Mesendoderm (in vitro differentiated cells): ENCODE results near the gene AXIN2.
A peak's percentile ranks its signal among the peaks of the same experiment; 100 is the strongest.

Experiments used
- DNase-seq: peaks from one replicate; pipeline ENCODE4 v3.0.0; 2013
- H2AK5ac ChIP-seq: 2 replicates; pipeline ENCODE4 v1.6.1; 2013; ENCODE audit warnings: low read length, inconsistent platforms
- H2BK120ac ChIP-seq: 2 replicates; pipeline ENCODE4 v1.6.1; 2013; ENCODE audit warnings: low read depth, mild to moderate bottlenecking, low read length, moderate library complexity, mixed read lengths
- H2BK15ac ChIP-seq: replicated peaks from 2 replicates; pipeline ENCODE4 v1.6.1; 2013; ENCODE audit warnings: low read depth, mild to moderate bottlenecking, moderate library complexity
- H2BK5ac ChIP-seq: 2 replicates; pipeline ENCODE4 v1.6.1; 2013; ENCODE audit warnings: low read length, inconsistent platforms
- H3K18ac ChIP-seq: 2 replicates; pipeline ENCODE4 v1.6.1; 2013; ENCODE audit warnings: mild to moderate bottlenecking, low read length, mixed read lengths
- H3K23ac ChIP-seq: one replicate; pipeline ENCODE4 v1.6.1; 2013; ENCODE audit warnings: low read length
- H3K27ac ChIP-seq: 2 replicates; pipeline ENCODE4 v1.5.1; 2013; ENCODE audit warnings: low read depth, mild to moderate bottlenecking, inconsistent platforms, low read length, moderate library complexity
- H3K27me3 ChIP-seq: 2 replicates; pipeline ENCODE4 v1.6.1; 2013; ENCODE audit warnings: low read length, control low read depth, mild to moderate bottlenecking, inconsistent platforms; ENCODE audit not compliant: insufficient read depth, poor library complexity
- H3K36me3 ChIP-seq: 2 replicates; pipeline ENCODE4 v1.6.1; 2013; ENCODE audit warnings: low read length, inconsistent platforms; ENCODE audit not compliant: control insufficient read depth, insufficient read depth
- H3K4ac ChIP-seq: one replicate; pipeline ENCODE4 v1.6.1; 2013; ENCODE audit warnings: low read depth, mild to moderate bottlenecking, low read length, moderate library complexity
- H3K4me1 ChIP-seq: 2 replicates; pipeline ENCODE4 v1.6.1; 2013; ENCODE audit warnings: low read depth, low read length, inconsistent platforms; ENCODE audit not compliant: control insufficient read depth
- H3K4me2 ChIP-seq: 2 replicates; pipeline ENCODE4 v1.6.1; 2013; ENCODE audit warnings: low read length
- H3K4me3 ChIP-seq: 2 replicates; pipeline ENCODE4 v1.5.1; 2013; ENCODE audit warnings: mild to moderate bottlenecking, low read length
- H3K56ac ChIP-seq: one replicate; pipeline ENCODE4 v1.6.1; 2013; ENCODE audit warnings: low read length
- H3K79me1 ChIP-seq: 2 replicates; pipeline ENCODE4 v1.6.1; 2013; ENCODE audit warnings: low read length, inconsistent platforms
- H3K79me2 ChIP-seq: 2 replicates; pipeline ENCODE4 v1.6.1; 2013; ENCODE audit warnings: mild to moderate bottlenecking, low read length; ENCODE audit not compliant: control insufficient read depth, insufficient read depth
- H3K9ac ChIP-seq: 2 replicates; pipeline ENCODE4 v1.6.1; 2013; ENCODE audit warnings: low read length, inconsistent platforms
- H4K5ac ChIP-seq: one replicate; pipeline ENCODE4 v1.6.1; 2013; ENCODE audit warnings: low read length
- H4K8ac ChIP-seq: one replicate; pipeline ENCODE4 v1.6.1; 2013; ENCODE audit warnings: low read depth, mild to moderate bottlenecking, control low read depth, low read length, moderate library complexity
- WGBS: extraction: QIAGEN DNeasy Blood & Tissue Kit; methylation state at CpG from one replicate; pipeline ENCODE4 v1.1.7; 2013; ENCODE audit warnings: low lambda C conversion rate, missing lambda C conversion rate; ENCODE audit not compliant: insufficient coverage; ENCODE audit errors: extremely low coverage; 5-methylcytosine and 5-hydroxymethylcytosine counted together

The AXIN2 gene

DNA sequence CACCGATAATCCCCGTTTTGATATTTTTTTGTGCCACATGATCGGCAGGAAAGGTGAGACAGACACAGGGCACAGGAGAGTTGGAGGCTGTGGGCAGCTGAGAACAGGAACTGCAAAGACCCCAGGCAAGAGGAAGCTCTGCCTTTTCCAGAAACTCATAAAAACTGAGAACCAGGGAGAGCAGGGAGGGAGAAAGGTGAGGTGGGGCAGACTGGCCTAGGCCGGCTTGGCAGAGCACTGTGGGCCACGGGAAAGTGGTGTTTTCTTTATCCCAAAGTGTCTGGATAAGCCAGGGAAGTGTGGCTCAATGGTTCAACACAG, 11.8 kb upstream of the AXIN2 start:
- H3K4ac ChIP-seq: no peak overlapping the region
- H3K56ac ChIP-seq: peak overlapping the region; percentile 61
- no peak overlapping the region for H3K9ac ChIP-seq
- H3K4me3 ChIP-seq: no peak overlapping the region
- H4K8ac ChIP-seq: no peak overlapping the region
- peak overlapping the region; percentile 89 for H4K5ac ChIP-seq
- no peaks in the 10 kb centered on the region for H3K79me2 ChIP-seq
- no peaks in the 10 kb centered on the region for H3K27me3 ChIP-seq
- peak overlapping the region; percentile 14 for H2BK5ac ChIP-seq
- peak overlapping the region; percentile 15 for H3K4me2 ChIP-seq
- H3K23ac ChIP-seq: no peak overlapping the region
- H2BK15ac ChIP-seq: no peak overlapping the region
- H3K36me3 ChIP-seq: no peaks in the 10 kb centered on the region
- no peak for DNase-seq
- H3K79me1 ChIP-seq: no peaks in the 10 kb centered on the region
- H3K4me1 ChIP-seq: peaks cover 16% of the 10 kb centered on the region
- H3K27ac ChIP-seq: peak overlapping the region; percentile 58
- H2AK5ac ChIP-seq: peak overlapping the region; percentile 85
- no CpG with 5 or more reads among the region's 5 CpGs for WGBS
- peak overlapping the region; percentile 6 for H3K18ac ChIP-seq
- H2BK120ac ChIP-seq: peak overlapping the region; percentile 16

DNA sequence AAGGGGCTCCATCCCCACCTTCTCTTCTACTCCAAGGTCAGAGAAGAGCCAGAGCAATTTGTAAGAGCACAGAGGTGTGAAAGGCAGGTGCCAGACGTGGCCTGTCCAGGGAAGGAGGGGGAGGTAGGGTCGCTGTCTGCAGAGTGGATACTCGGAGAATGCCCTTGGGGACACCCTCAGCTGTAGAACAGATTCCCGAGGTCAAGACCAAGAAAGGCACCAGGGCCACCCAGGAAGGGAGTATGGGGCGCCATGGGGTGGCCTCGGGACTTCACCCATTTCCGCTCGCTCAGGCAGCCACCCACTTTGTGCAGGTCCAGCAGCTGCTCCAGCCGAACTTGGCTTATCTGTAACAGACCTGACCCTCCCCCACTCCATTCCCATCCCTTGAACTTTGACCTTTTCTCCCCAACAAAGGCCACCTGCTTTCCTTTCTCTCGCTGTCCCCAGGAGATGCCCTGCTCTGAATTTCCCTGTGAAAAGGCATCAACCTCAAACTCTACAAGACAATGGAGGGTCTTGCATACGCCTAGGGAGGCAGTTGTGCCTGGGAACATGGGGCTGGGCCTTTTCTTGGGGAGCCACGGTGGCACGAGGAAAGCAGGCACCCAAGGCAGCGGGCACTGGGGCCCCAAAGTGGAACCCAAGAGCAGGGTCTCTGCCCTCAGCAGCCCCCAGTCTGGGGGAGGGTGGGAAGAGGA, 11.3 kb upstream of the AXIN2 start:
- H3K4me2 ChIP-seq: peak overlapping the region; percentile 38
- H3K18ac ChIP-seq: peak overlapping the region; percentile 22
- no CpG with 5 or more reads among the region's 14 CpGs for WGBS
- H3K4ac ChIP-seq: no peak overlapping the region
- H2BK5ac ChIP-seq: peak overlapping the region; percentile 14
- H3K4me1 ChIP-seq: peaks cover 15% of the 10 kb centered on the region
- peak overlapping the region; percentile 89 for H4K5ac ChIP-seq
- no peak overlapping the region for H2BK15ac ChIP-seq
- H3K56ac ChIP-seq: peak overlapping the region; percentile 61
- H2BK120ac ChIP-seq: peak overlapping the region; percentile 16
- H3K23ac ChIP-seq: no peak overlapping the region
- DNase-seq: peak; percentile 92
- no peaks in the 10 kb centered on the region for H3K79me1 ChIP-seq
- peak overlapping the region; percentile 58 for H3K27ac ChIP-seq
- H4K8ac ChIP-seq: no peak overlapping the region
- H3K79me2 ChIP-seq: no peaks in the 10 kb centered on the region
- H3K27me3 ChIP-seq: no peaks in the 10 kb centered on the region
- H2AK5ac ChIP-seq: peak overlapping the region; percentile 85
- no peaks in the 10 kb centered on the region for H3K36me3 ChIP-seq
- no peak overlapping the region for H3K9ac ChIP-seq
- H3K4me3 ChIP-seq: no peak overlapping the region

DNA sequence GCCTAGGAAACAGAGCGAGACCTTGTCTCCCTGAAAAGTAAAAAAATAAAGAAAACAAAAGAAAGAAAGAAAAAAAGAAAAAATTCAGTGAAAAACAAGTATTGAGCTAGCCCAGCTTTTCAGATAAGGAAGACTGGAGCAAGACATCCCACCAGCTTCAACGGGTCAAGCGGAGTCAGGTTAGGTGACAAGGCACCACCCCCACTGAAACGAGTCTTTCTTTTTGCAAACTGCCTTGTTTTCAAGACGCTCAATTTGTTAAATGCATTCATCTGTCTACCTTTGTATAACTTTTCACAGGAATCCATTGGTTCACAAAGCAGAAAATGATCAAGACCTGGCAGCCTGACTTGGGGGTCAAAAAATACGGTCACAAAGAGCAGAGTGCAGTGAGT, 10.7 kb upstream of the AXIN2 start:
- no peak overlapping the region for H2AK5ac ChIP-seq
- H4K5ac ChIP-seq: no peak overlapping the region
- H3K9ac ChIP-seq: no peak overlapping the region
- H3K79me1 ChIP-seq: no peaks in the 10 kb centered on the region
- H3K4ac ChIP-seq: no peak overlapping the region
- no peak overlapping the region for H3K56ac ChIP-seq
- H2BK5ac ChIP-seq: no peak overlapping the region
- H3K4me3 ChIP-seq: no peak overlapping the region
- WGBS: no CpG with 5 or more reads among the region's 6 CpGs
- no peaks in the 10 kb centered on the region for H3K36me3 ChIP-seq
- no peak for DNase-seq
- no peak overlapping the region for H4K8ac ChIP-seq
- peak overlapping the region; percentile 38 for H3K4me2 ChIP-seq
- no peaks in the 10 kb centered on the region for H3K27me3 ChIP-seq
- no peak overlapping the region for H2BK120ac ChIP-seq
- H3K27ac ChIP-seq: peak overlapping the region; percentile 58
- peak overlapping the region; percentile 11 for H3K18ac ChIP-seq
- no peak overlapping the region for H2BK15ac ChIP-seq
- no peaks in the 10 kb centered on the region for H3K79me2 ChIP-seq
- peaks cover 11% of the 10 kb centered on the region for H3K4me1 ChIP-seq
- H3K23ac ChIP-seq: no peak overlapping the region

DNA sequence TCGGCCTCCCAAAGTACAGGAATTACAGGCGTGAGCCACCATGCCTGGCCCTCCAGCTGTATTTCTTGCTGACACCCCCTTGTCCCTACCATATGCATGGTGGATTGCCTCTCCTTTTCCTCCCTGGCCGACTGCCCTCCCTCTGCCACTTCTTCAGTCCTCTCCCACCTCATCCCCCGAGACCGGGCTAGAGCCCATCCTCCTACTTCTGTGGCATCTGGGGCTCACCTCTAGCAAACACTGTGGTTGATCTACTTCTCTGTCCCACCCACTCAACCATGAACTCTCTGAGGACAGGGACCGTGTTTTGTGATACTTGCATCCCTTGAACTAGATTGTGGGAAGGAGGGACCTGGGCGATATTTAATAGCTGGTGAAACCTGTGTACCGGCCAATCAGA, 7.5 kb upstream of the AXIN2 start:
- H3K56ac ChIP-seq: peak overlapping the region; percentile 71
- no peaks in the 10 kb centered on the region for H3K27me3 ChIP-seq
- H4K5ac ChIP-seq: no peak overlapping the region
- peak overlapping the region; percentile 64 for H2BK5ac ChIP-seq
- H3K4me2 ChIP-seq: no peak overlapping the region
- no peaks in the 10 kb centered on the region for H3K79me1 ChIP-seq
- H3K4ac ChIP-seq: no peak overlapping the region
- H3K36me3 ChIP-seq: no peaks in the 10 kb centered on the region
- H3K27ac ChIP-seq: no peak overlapping the region
- WGBS: no CpG with 5 or more reads among the region's 8 CpGs
- no peak overlapping the region for H3K4me3 ChIP-seq
- H4K8ac ChIP-seq: no peak overlapping the region
- no peak overlapping the region for H3K18ac ChIP-seq
- peaks cover 8% of the 10 kb centered on the region for H3K4me1 ChIP-seq
- DNase-seq: no peak
- peak overlapping the region; percentile 8 for H2AK5ac ChIP-seq
- no peak overlapping the region for H3K9ac ChIP-seq
- H2BK15ac ChIP-seq: no peak overlapping the region
- H3K23ac ChIP-seq: no peak overlapping the region
- no peak overlapping the region for H2BK120ac ChIP-seq
- no peaks in the 10 kb centered on the region for H3K79me2 ChIP-seq

DNA sequence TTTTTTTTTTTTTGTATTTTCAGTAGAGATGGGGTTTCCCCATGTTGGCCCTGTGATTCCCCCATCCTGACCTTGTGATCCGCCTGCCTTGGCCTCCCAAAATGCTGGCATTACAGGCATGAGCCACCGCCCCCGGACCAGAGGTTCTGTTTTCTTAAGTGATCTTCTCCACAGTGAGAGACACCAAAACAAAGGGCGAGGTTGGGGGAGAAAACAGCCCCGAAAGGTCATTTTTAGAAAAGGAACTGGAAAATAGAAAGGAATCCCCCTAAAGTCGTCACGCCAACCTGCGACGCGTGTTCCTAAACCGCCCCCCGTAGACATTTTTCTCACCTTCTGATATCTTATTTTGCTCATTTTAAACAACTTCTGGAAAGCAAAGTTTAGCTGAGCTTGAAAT, 6.1 kb upstream of the AXIN2 start:
- H3K56ac ChIP-seq: no peak overlapping the region

DNA sequence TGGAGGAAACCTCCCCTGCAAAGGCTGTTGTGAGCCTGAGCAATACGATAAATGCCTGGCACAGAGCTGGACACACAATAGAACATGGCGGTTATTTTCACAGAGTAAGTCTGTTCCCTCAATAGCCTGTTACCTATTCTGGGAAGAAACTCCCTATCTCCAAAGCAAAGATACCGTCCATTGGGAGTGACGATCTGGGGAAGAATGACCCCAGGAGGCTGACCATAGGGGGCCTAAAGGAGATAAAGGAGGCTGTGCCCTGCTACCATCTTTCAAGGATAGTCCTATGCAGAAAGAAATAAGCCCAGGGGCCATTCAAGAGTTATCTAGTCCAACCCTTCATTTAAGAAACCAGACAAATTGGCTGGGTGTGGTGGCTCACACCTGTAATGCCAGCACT, 4.1 kb upstream of the AXIN2 start:
- Histone ChIP-seq H3K56ac (no peak overlapping the region), H3K4me1 (peaks cover 6% of the 10 kb centered on the region), H2BK5ac (no peak overlapping the region), H3K4me3 (no peak overlapping the region), H4K5ac (no peak overlapping the region), H3K18ac (no peak overlapping the region), H3K27ac (no peak overlapping the region), H4K8ac (no peak overlapping the region), H2AK5ac (no peak overlapping the region), H3K27me3 (no peaks in the 10 kb centered on the region), H3K4ac (no peak overlapping the region), H3K79me2 (no peaks in the 10 kb centered on the region), H3K36me3 (no peaks in the 10 kb centered on the region), H3K79me1 (no peaks in the 10 kb centered on the region), H2BK15ac (no peak overlapping the region), H3K9ac (no peak overlapping the region), H2BK120ac (no peak overlapping the region), H3K23ac (no peak overlapping the region), H3K4me2 (no peak overlapping the region)
- no CpG with 5 or more reads among the region's 4 CpGs for WGBS
- peak; percentile 57 for DNase-seq

More for the DNA sequence above, 6.1 kb upstream of the AXIN2 start:
- Histone ChIP-seq H3K4me2 (no peak overlapping the region), H3K36me3 (no peaks in the 10 kb centered on the region), H3K23ac (no peak overlapping the region), H3K79me1 (no peaks in the 10 kb centered on the region), H3K4me3 (no peak overlapping the region), H3K9ac (no peak overlapping the region), H2BK5ac (no peak overlapping the region), H3K18ac (no peak overlapping the region), H3K4me1 (peaks cover 2% of the 10 kb centered on the region), H4K8ac (no peak overlapping the region), H2AK5ac (no peak overlapping the region), H3K27me3 (no peaks in the 10 kb centered on the region), H2BK15ac (no peak overlapping the region), H3K4ac (no peak overlapping the region), H3K79me2 (no peaks in the 10 kb centered on the region), H3K27ac (no peak overlapping the region), H2BK120ac (no peak overlapping the region), H4K5ac (no peak overlapping the region)
- no peak for DNase-seq
- no CpG with 5 or more reads among the region's 12 CpGs for WGBS
